ENCODE data around the gene ACADL. TPM values are rescaled to one million over a fixed set of nuclear protein-coding genes. Genes with fewer than 3 reads are reported as not detected.

ACADL gene
- polyA plus RNA-seq, 3 donors: not detected

- no peaks in the 10 kb centered on the region for H4K20me1 ChIP-seq (ENCODE audit: insufficient read depth, low read length)
Measured at GRCh38 chr2:210228586-210228985, 3.3 kb upstream of the ACADL start.

GRCh38 chr2:210227290-210228088 is 2.2 kb upstream of the ACADL start:
- Histone ChIP-seq H3K9ac (ENCODE audit: insufficient read depth, low read length, poor library complexity, severe bottlenecking) (no peak overlapping the region), H3K4me3 (replicated peaks in 1 of 3; ENCODE audit: low read depth in 2 of 3, low read length in 3 of 3) (no peak overlapping the region), H3K9me3 (replicated peaks in 1 of 2; ENCODE audit: control insufficient read depth in 1 of 2, insufficient read depth in 1 of 2, low read length in 2 of 2) (peaks cover 0 to 4% of the 10 kb centered on the region in 2 donors), H3K79me2 (ENCODE audit: insufficient read depth, low read length) (no peaks in the 10 kb centered on the region), H3K4me2 (replicated peaks; ENCODE audit: extremely low read depth, low read length, poor library complexity, severe bottlenecking) (no peak overlapping the region), H4K20me1 (ENCODE audit: insufficient read depth, low read length) (no peaks in the 10 kb centered on the region), H2AFZ (ENCODE audit: insufficient read depth, low read depth, low read length, poor library complexity, severe bottlenecking) (no peak overlapping the region), H3K27me3 (ENCODE audit: control insufficient read depth in 2 of 2, insufficient read depth in 2 of 2, low read length in 2 of 2) (peaks cover 30 to 47% of the 10 kb centered on the region in 2 donors), H3K36me3 (replicated peaks in 1 of 2; ENCODE audit: control insufficient read depth in 1 of 2, insufficient read depth in 2 of 2, low read length in 2 of 2) (no peaks in the 10 kb centered on the region), H3K4me1 (ENCODE audit: control insufficient read depth in 1 of 2, insufficient read depth in 2 of 2, low read length in 2 of 2) (peaks cover 8% of the 10 kb centered on the region in 2 donors), H3K27ac (ENCODE audit: low read depth in 1 of 2, low read length in 2 of 2) (no peak overlapping the region)
- Mint-ChIP-seq H3K4me3 (no peak overlapping the region), H3K9me3 (peaks cover 0 to 7% (median 0%) of the 10 kb centered on the region in 7 donors), H3K27ac (no peak overlapping the region), H3K4me1 (peaks cover 8% of the 10 kb centered on the region), H3K36me3 (no peaks in the 10 kb centered on the region), H3K27me3 (ENCODE audit: low read depth in 3 of 3) (peaks cover 37 to 49% (median 42%) of the 10 kb centered on the region in 3 donors)
- DNase-seq: no peak
- 100% methylated on average over 1 of the region's 4 CpGs for WGBS (ENCODE audit: insufficient coverage)
- TF ChIP-seq, protein P1, sequence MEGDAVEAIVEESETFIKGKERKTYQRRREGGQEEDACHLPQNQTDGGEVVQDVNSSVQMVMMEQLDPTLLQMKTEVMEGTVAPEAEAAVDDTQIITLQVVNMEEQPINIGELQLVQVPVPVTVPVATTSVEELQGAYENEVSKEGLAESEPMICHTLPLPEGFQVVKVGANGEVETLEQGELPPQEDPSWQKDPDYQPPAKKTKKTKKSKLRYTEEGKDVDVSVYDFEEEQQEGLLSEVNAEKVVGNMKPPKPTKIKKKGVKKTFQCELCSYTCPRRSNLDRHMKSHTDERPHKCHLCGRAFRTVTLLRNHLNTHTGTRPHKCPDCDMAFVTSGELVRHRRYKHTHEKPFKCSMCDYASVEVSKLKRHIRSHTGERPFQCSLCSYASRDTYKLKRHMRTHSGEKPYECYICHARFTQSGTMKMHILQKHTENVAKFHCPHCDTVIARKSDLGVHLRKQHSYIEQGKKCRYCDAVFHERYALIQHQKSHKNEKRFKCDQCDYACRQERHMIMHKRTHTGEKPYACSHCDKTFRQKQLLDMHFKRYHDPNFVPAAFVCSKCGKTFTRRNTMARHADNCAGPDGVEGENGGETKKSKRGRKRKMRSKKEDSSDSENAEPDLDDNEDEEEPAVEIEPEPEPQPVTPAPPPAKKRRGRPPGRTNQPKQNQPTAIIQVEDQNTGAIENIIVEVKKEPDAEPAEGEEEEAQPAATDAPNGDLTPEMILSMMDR (IDR thresholded peaks at IDR 0.05): no peak
- intact Hi-C loops (cut with micrococcal nuclease): no loop called here

More at GRCh38 chr2:210228586-210228985, 3.3 kb upstream of the ACADL start:
- H3K27me3 ChIP-seq (ENCODE audit: control insufficient read depth in 2 of 2, insufficient read depth in 2 of 2, low read length in 2 of 2): peaks cover 23 to 37% of the 10 kb centered on the region in 2 donors
- H3K27ac ChIP-seq (ENCODE audit: low read depth in 1 of 2, low read length in 2 of 2): no peak overlapping the region
- no peak overlapping the region for H3K4me3 ChIP-seq (replicated peaks in 1 of 3; ENCODE audit: low read depth in 2 of 3, low read length in 3 of 3)
- 91% methylated on average over 6 of the region's 7 CpGs for WGBS (ENCODE audit: insufficient coverage)
- H2AFZ ChIP-seq (ENCODE audit: insufficient read depth, low read depth, low read length, poor library complexity, severe bottlenecking): no peak overlapping the region
- no peaks in the 10 kb centered on the region for H3K79me2 ChIP-seq (ENCODE audit: insufficient read depth, low read length)
- no peak overlapping the region for H3K9ac ChIP-seq (ENCODE audit: insufficient read depth, low read length, poor library complexity, severe bottlenecking)
- Mint-ChIP-seq H3K4me1 (peaks cover 8% of the 10 kb centered on the region), H3K36me3 (no peaks in the 10 kb centered on the region), H3K9me3 (peaks cover 0 to 10% (median 0%) of the 10 kb centered on the region in 7 donors), H3K27me3 (ENCODE audit: low read depth in 3 of 3) (peaks cover 31 to 39% (median 34%) of the 10 kb centered on the region in 3 donors), H3K4me3 (no peak overlapping the region), H3K27ac (no peak overlapping the region)
- H3K4me1 ChIP-seq (ENCODE audit: control insufficient read depth in 1 of 2, insufficient read depth in 2 of 2, low read length in 2 of 2): peaks cover 8% of the 10 kb centered on the region in 2 donors
- peaks cover 0 to 4% of the 10 kb centered on the region in 2 donors for H3K9me3 ChIP-seq (replicated peaks in 1 of 2; ENCODE audit: control insufficient read depth in 1 of 2, insufficient read depth in 1 of 2, low read length in 2 of 2)
- H3K36me3 ChIP-seq (replicated peaks in 1 of 2; ENCODE audit: control insufficient read depth in 1 of 2, insufficient read depth in 2 of 2, low read length in 2 of 2): no peaks in the 10 kb centered on the region
- no peak overlapping the region for H3K4me2 ChIP-seq (replicated peaks; ENCODE audit: extremely low read depth, low read length, poor library complexity, severe bottlenecking)
- TF ChIP-seq, protein P1 (IDR thresholded peaks at IDR 0.05): no peak
- intact Hi-C loops (cut with micrococcal nuclease): no loop called here
- DNase-seq: no peak
